ENCODE data around the gene TFDP1. TPM values are rescaled to one million over a fixed set of nuclear protein-coding genes. Genes with fewer than 3 reads are reported as not detected.
A peak's percentile ranks its signal among the peaks of the same experiment; 100 is the strongest.

The TFDP1 gene
- polyA plus RNA-seq, 3 donors, result 30.3 to 54.0 (median 37.6) TPM

- Mint-ChIP-seq H3K9me3 (peaks cover 11 to 34% (median 23%) of the 10 kb centered on the region in 7 donors), H3K27me3 (ENCODE audit: low read depth in 3 of 3) (peaks cover 0 to 1% (median 0%) of the 10 kb centered on the region in 3 donors), H3K36me3 (peaks cover 69 to 82% of the 10 kb centered on the region in 2 donors), H3K4me1 (no peaks in the 10 kb centered on the region), H3K27ac (peak overlapping the region in 1 of 7 donors; percentile 59), H3K4me3 (no peak overlapping the region)
- no peak overlapping the region for H3K4me3 ChIP-seq (replicated peaks in 1 of 3; ENCODE audit: low read depth in 2 of 3, low read length in 3 of 3)
- no peak overlapping the region for H3K4me2 ChIP-seq (replicated peaks; ENCODE audit: extremely low read depth, low read length, poor library complexity, severe bottlenecking)
- intact Hi-C loops (cut with micrococcal nuclease), result no loop called here
- DNase-seq, result no peak
- H3K27ac ChIP-seq (ENCODE audit: low read depth in 1 of 2, low read length in 2 of 2), result no peak overlapping the region
- peaks cover 10% of the 10 kb centered on the region for H4K20me1 ChIP-seq (ENCODE audit: insufficient read depth, low read length)
- peaks cover 47 to 82% of the 10 kb centered on the region in 2 donors for H3K36me3 ChIP-seq (replicated peaks in 1 of 2; ENCODE audit: control insufficient read depth in 1 of 2, insufficient read depth in 2 of 2, low read length in 2 of 2)
- H3K27me3 ChIP-seq (ENCODE audit: control insufficient read depth in 2 of 2, insufficient read depth in 2 of 2, low read length in 2 of 2), result no peaks in the 10 kb centered on the region
- peaks cover 23% of the 10 kb centered on the region for H3K79me2 ChIP-seq (ENCODE audit: insufficient read depth, low read length)
- no peak overlapping the region for H2AFZ ChIP-seq (ENCODE audit: insufficient read depth, low read depth, low read length, poor library complexity, severe bottlenecking)
- WGBS (ENCODE audit: insufficient coverage), result 100% methylated on average over 6 of the region's 18 CpGs
- H3K9ac ChIP-seq (ENCODE audit: insufficient read depth, low read length, poor library complexity, severe bottlenecking), result no peak overlapping the region
- no peak for TF ChIP-seq CTCF (IDR thresholded peaks at IDR 0.05)
- H3K9me3 ChIP-seq (replicated peaks in 1 of 2; ENCODE audit: control insufficient read depth in 1 of 2, insufficient read depth in 1 of 2, low read length in 2 of 2), result peaks cover 27 to 30% of the 10 kb centered on the region in 2 donors
- no peaks in the 10 kb centered on the region for H3K4me1 ChIP-seq (ENCODE audit: control insufficient read depth in 1 of 2, insufficient read depth in 2 of 2, low read length in 2 of 2)
Measured at GRCh38 chr13:113539176-113539575, 45.4 kb upstream of the TFDP1 start.

GRCh38 chr13:113539822-113540221 is 44.7 kb upstream of the TFDP1 start:
- H3K27me3 Mint-ChIP-seq (ENCODE audit: low read depth in 3 of 3), result peaks cover 0 to 1% (median 0%) of the 10 kb centered on the region in 3 donors
- H3K4me1 ChIP-seq (ENCODE audit: control insufficient read depth in 1 of 2, insufficient read depth in 2 of 2, low read length in 2 of 2), result no peaks in the 10 kb centered on the region
- H4K20me1 ChIP-seq (ENCODE audit: insufficient read depth, low read length), result peaks cover 13% of the 10 kb centered on the region
- peaks cover 30% of the 10 kb centered on the region for H3K79me2 ChIP-seq (ENCODE audit: insufficient read depth, low read length)
- no peak overlapping the region for H3K4me3 Mint-ChIP-seq
- H2AFZ ChIP-seq (ENCODE audit: insufficient read depth, low read depth, low read length, poor library complexity, severe bottlenecking), result no peak overlapping the region
- H3K9me3 Mint-ChIP-seq, result peaks cover 11 to 34% (median 23%) of the 10 kb centered on the region in 7 donors
- intact Hi-C loops (cut with micrococcal nuclease), result no loop called here
- peaks cover 48 to 82% of the 10 kb centered on the region in 2 donors for H3K36me3 ChIP-seq (replicated peaks in 1 of 2; ENCODE audit: control insufficient read depth in 1 of 2, insufficient read depth in 2 of 2, low read length in 2 of 2)
- H3K27ac ChIP-seq (ENCODE audit: low read depth in 1 of 2, low read length in 2 of 2), result no peak overlapping the region
- H3K9me3 ChIP-seq (replicated peaks in 1 of 2; ENCODE audit: control insufficient read depth in 1 of 2, insufficient read depth in 1 of 2, low read length in 2 of 2), result peaks cover 27 to 30% of the 10 kb centered on the region in 2 donors
- no peak for DNase-seq
- H3K9ac ChIP-seq (ENCODE audit: insufficient read depth, low read length, poor library complexity, severe bottlenecking), result no peak overlapping the region
- peaks cover 71 to 82% of the 10 kb centered on the region in 2 donors for H3K36me3 Mint-ChIP-seq
- H3K27me3 ChIP-seq (ENCODE audit: control insufficient read depth in 2 of 2, insufficient read depth in 2 of 2, low read length in 2 of 2), result no peaks in the 10 kb centered on the region
- WGBS (ENCODE audit: insufficient coverage), result 80% methylated on average over 11 of the region's 15 CpGs
- no peak overlapping the region for H3K4me2 ChIP-seq (replicated peaks; ENCODE audit: extremely low read depth, low read length, poor library complexity, severe bottlenecking)
- no peak for TF ChIP-seq CTCF (IDR thresholded peaks at IDR 0.05)
- peak overlapping the region in 2 of 7 donors; percentile 25 to 71 for H3K27ac Mint-ChIP-seq
- no peaks in the 10 kb centered on the region for H3K4me1 Mint-ChIP-seq
- no peak overlapping the region for H3K4me3 ChIP-seq (replicated peaks in 1 of 3; ENCODE audit: low read depth in 2 of 3, low read length in 3 of 3)

All from CD14-positive monocyte (primary cell).